HL-60 (cell line): ENCODE results near the gene ARNT2.

ENCODE experiments used
- CTCF ChIP-seq: IDR thresholded peaks from one replicate; pipeline ENCODE4 v1.5.1; 2011; ENCODE audit warnings: low read length, control low read depth, inconsistent platforms; ENCODE audit not compliant: insufficient read depth
- GABPA ChIP-seq: IDR thresholded peaks from 2 replicates; pipeline ENCODE4 v1.6.1; 2012; ENCODE audit warnings: low read depth
- POLR2AphosphoS5 ChIP-seq: IDR thresholded peaks from 2 replicates; pipeline ENCODE4 v1.6.1; 2012; ENCODE audit warnings: low read depth
- REST ChIP-seq: IDR thresholded peaks from 2 replicates; pipeline ENCODE4 v1.6.1; 2012; ENCODE audit warnings: low read depth; ENCODE audit not compliant: insufficient replicate concordance
- SPI1 ChIP-seq: IDR thresholded peaks from 2 replicates; pipeline ENCODE4 v1.6.1; 2012; ENCODE audit warnings: low read depth, mild to moderate bottlenecking, borderline replicate concordance

- TF ChIP-seq CTCF (no peak), POLR2AphosphoS5 (no peak), GABPA (no peak), SPI1 (no peak), REST (no peak)
These were observed 15.4 kb downstream of the ARNT2 start for GRCh38 chr15:80419546-80419945.
